Subcutaneous adipose tissue (tissue), 4 donors: ENCODE measurements around the gene OXT. TPM values are rescaled to one million over a fixed set of nuclear protein-coding genes. Genes with fewer than 3 reads are reported as not detected.

Experiments used
- CTCF ChIP-seq: fragments of 450-650 bp; IDR thresholded peaks from one replicate; pipeline ENCODE4 v1.5.1; 2016; ENCODE audit warnings: low read depth, mild to moderate bottlenecking, control low read depth, antibody characterized with exemption, moderate library complexity
- total RNA-seq, 4 donors: library from RNA; depleted of rRNA; stranded (reverse); fragments of >200 nt; gene quantifications; one replicate each; pipeline ENCODE4 v1.1.0, GENCODE V29; 2016

OXT gene
- total RNA-seq, 4 donors from 2014 or later, result 2.0 to 3.5 (median 2.3) TPM; not detected in 1

DNA sequence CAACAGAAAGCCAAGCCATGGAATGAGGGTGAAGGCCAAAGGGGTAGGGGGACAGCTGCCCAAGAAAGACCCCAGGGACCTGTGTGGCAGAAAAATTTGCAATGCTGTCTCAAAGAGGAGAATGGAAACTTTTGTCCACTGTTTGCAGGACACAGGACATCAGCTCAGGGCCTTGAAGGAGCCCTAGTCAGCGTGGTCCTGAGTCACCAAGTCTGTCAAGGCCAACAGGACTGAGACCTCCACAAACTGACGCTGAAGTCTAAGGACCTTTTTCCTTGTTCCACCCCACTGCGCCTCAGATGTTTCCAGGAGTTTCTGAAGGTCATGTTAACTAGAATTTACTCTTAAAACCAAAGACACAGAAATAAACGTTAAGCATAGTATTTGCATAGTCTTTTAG lies 44.9 kb downstream of the OXT start:
- no peak for TF ChIP-seq CTCF

DNA sequence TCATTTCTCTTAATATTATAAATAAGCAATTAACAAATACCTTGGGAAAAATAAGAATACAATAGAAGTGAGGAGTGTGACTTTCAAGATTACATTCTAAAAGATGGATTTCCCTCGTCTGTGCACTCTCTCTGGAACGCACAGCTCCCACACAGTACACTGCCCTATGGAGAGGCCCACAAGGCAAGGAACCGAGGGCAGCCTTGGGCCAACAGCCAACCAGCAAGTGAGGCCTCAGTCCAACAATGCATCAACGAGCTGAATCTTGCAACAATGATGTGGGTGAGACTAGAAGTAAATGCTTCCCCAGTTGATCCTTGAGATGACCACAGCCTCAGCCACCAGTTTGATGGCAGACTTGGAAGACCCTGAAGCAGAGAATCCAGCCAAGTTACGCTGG lies 47.6 kb downstream of the OXT start:
- no peak for TF ChIP-seq CTCF

GRCh38 chr20:3121271-3121911 lies 50.0 kb downstream of the OXT start:
- no peak for TF ChIP-seq CTCF

Other genes starting within 250 kb of the OXT start
- 10 to 100 TPM; 24.0 to 39.7 (median 26.8) TPM for gene PCED1A, start 231.0 kb upstream of the OXT start, total RNA-seq
- gene VPS16, start 230.9 kb upstream of the OXT start, total RNA-seq, result 10 to 100 TPM; 23.3 to 45.2 (median 26.3) TPM
- 10 to 100 TPM; 64.4 to 99.5 (median 95.3) TPM for gene PTPRA, start 198.1 kb upstream of the OXT start, total RNA-seq
- not detected for gene GNRH2, start 28.0 kb upstream of the OXT start, total RNA-seq
- gene MRPS26, start 25.6 kb upstream of the OXT start, total RNA-seq, result 10 to 100 TPM; 20.5 to 47.5 (median 30.4) TPM
- 1 to 10 TPM in 2 of 4 donors, not detected in 2; 4.3 to 4.6 TPM for gene AVP, start 13.1 kb downstream of the OXT start, total RNA-seq
- gene FASTKD5, start 88.2 kb downstream of the OXT start, total RNA-seq, result 10 to 100 TPM; 10.3 to 12.2 (median 11.1) TPM
- 1 to 10 TPM; 3.6 to 7.9 (median 4.6) TPM for gene UBOX5, start 88.2 kb downstream of the OXT start, total RNA-seq
- 1 to 10 TPM; 2.8 to 7.9 (median 5.2) TPM for gene LZTS3, start 101.9 kb downstream of the OXT start, total RNA-seq
- gene DDRGK1, start 133.1 kb downstream of the OXT start, total RNA-seq, result 10 to 100 TPM; 34.6 to 73.3 (median 64.0) TPM
- gene ITPA, start 137.9 kb downstream of the OXT start, total RNA-seq, result 10 to 100 TPM; 21.8 to 51.8 (median 38.8) TPM
- gene SLC4A11, start 167.6 kb downstream of the OXT start, total RNA-seq, result 1 to 10 TPM in 1 of 4 donors, under 1 TPM in 2, not detected in 1; 0.33 to 5.3 (median 0.51) TPM